Renal cortex interstitium (tissue), 11 donors: ENCODE data around the gene PLA2G4F. TPM values are rescaled to one million over a fixed set of nuclear protein-coding genes. Genes with fewer than 3 reads are reported as not detected.

ENCODE experiments used
- DNase-seq, 11 donors: peaks; one replicate each; pipeline ENCODE4 v3.0.0-alpha.2; 2013; ENCODE audit warnings: low read depth in 9 of 11, low spot score in 4 of 11; ENCODE audit errors: extremely low read depth in 1 of 11
- polyA plus RNA-seq, 3 donors: library from polyadenylated mRNA; unstranded; fragments of 120-200 nt; gene quantifications; one replicate each; pipeline ENCODE4 v1.2.1, GENCODE V29; 2013; ENCODE audit not compliant: insufficient read length in 3 of 3

PLA2G4F gene
- polyA plus RNA-seq, 3 donors: 20.3 to 31.3 (median 24.2) TPM

DNA sequence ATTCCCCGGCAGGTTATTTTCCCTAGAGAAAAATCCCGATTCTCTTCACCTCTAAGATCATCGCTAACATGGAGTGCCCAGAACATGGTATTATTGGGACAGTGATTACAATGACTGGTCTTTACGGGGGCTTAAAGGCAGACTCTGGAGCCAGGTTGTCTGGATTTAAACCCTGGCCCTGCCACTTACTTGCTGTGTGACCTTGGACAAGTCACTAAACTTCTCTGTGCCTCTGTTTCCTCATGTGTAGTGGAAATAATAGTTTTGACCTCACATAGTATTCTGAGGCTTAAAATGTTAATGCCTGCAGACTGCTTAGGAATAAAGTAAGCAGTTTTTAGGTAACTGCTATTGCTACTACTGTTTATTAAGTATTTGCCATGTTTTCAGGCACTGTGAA lies 66.5 kb downstream of the PLA2G4F start:
- DNase-seq: no peak

Other genes with a start within 250 kb of the PLA2G4F start
- gene EHD4, start 184.1 kb downstream of the PLA2G4F start, polyA plus RNA-seq: 10 to 100 TPM; 14.8 to 19.5 (median 18.4) TPM
- gene PLA2G4E, start 135.6 kb downstream of the PLA2G4F start, polyA plus RNA-seq: not detected
- gene PLA2G4D, start 62.1 kb downstream of the PLA2G4F start, polyA plus RNA-seq: under 1 TPM; 0.03 to 0.08 (median 0.08) TPM
- 10 to 100 TPM; 57.5 to 77.4 (median 65.3) TPM for gene VPS39, start 51.7 kb upstream of the PLA2G4F start, polyA plus RNA-seq
- 10 to 100 TPM; 23.8 to 34.1 (median 26.8) TPM for gene GANC, start 116.6 kb upstream of the PLA2G4F start, polyA plus RNA-seq
- 10 to 100 TPM; 46.5 to 60.5 (median 57.8) TPM for gene TMEM87A, start 116.8 kb upstream of the PLA2G4F start, polyA plus RNA-seq
- 10 to 100 TPM; 24.2 to 35.0 (median 29.7) TPM for gene CAPN3, start 202.9 kb upstream of the PLA2G4F start, polyA plus RNA-seq